Brain microvascular endothelial cell (primary cell): ENCODE data around the gene ANKRD42.

Experiments
- DNase-seq: peaks from one replicate; pipeline ENCODE4 v3.0.0-alpha.2; 2020
- H3K27ac ChIP-seq: fragments of 250-450 bp; sonication (Bioruptor Pico); 2 replicates; pipeline ENCODE4 v1.5.1; 2020; ENCODE audit warnings: mild to moderate bottlenecking, moderate library complexity
- H3K27me3 ChIP-seq: fragments of 250-450 bp; sonication (Bioruptor Pico); replicated peaks from 2 replicates; pipeline ENCODE4 v1.5.1; 2020; ENCODE audit warnings: mild to moderate bottlenecking
- H3K36me3 ChIP-seq: fragments of 250-450 bp; sonication (Bioruptor Pico); replicated peaks from 2 replicates; pipeline ENCODE4 v1.5.1; 2020; ENCODE audit warnings: mild to moderate bottlenecking
- H3K4me3 ChIP-seq: 2 replicates; pipeline ENCODE4 v1.5.1; 2011; ENCODE audit warnings: low read depth, mild to moderate bottlenecking, control low read depth, low read length, moderate library complexity
- CTCF ChIP-seq: IDR thresholded peaks from 2 replicates; pipeline ENCODE4 v1.5.1; 2011; ENCODE audit warnings: low read depth, mild to moderate bottlenecking, moderate library complexity, low read length, control low read depth, inconsistent platforms; ENCODE audit errors: missing control alignments
- in situ Hi-C: cut with HindIII; loops from 2 replicates; pipeline ENCODE4 v1.10.0; 2017; ENCODE audit warnings: low sequenced_read_pairs, low pct_ligation_motif_present

The ANKRD42 gene

GRCh38 chr11:83181815-83182214 lies 11.7 kb upstream of the ANKRD42 start:
- in situ Hi-C loops = no loop called here
- H3K4me3 ChIP-seq = no peak overlapping the region
- H3K27me3 ChIP-seq = no peaks in the 10 kb centered on the region
- no peak overlapping the region for H3K27ac ChIP-seq
- TF ChIP-seq CTCF = no peak
- H3K36me3 ChIP-seq = peaks cover 58% of the 10 kb centered on the region
- no peak for DNase-seq

DNA sequence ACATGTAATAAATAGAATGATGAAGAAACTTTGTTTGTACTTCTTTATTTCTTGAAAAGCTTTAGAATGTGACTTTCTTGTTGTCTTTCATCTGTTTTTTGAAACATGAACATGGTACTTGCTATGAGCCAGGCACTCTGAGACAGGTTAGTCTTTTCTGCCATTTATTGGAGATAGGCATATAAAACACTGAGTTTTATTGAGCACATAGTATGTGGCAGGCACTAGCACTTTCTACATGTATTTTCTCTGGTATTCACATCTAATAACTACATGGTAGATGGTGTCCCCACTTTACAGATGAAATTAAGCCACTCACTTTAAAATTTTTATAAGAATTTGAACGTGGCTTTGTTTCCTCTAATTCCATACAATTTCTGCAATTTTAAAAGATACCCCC lies 7.7 kb upstream of the ANKRD42 start:
- Histone ChIP-seq H3K4me3 (no peak overlapping the region), H3K27ac (no peak overlapping the region), H3K36me3 (peaks cover 43% of the 10 kb centered on the region), H3K27me3 (no peaks in the 10 kb centered on the region)
- DNase-seq = no peak
- TF ChIP-seq CTCF = no peak
- in situ Hi-C loops = no loop called here

DNA sequence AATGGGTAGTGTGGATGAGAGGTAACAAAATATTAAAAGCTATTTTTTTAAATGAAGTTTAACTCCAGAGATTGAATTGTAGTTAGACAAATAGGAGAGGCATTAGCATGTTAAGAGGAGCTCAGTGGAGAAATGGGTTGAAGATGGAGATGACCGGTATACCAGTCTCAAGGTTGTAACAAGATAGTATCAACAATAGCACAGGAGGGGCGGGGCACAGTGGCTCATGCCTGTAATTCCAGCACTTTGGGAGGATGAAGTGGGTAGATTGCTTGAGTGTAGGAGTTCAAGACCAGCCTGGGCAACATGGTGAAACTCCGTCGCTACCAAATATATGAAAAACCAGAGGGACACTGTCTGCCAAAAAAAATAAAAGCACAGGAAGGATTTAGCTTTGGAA lies 6.0 kb upstream of the ANKRD42 start:
- in situ Hi-C loops = no loop called here
- TF ChIP-seq CTCF = no peak
- no peak overlapping the region for H3K27ac ChIP-seq
- H3K4me3 ChIP-seq = no peak overlapping the region
- no peak for DNase-seq
- H3K36me3 ChIP-seq = peaks cover 44% of the 10 kb centered on the region
- H3K27me3 ChIP-seq = no peaks in the 10 kb centered on the region

- TF ChIP-seq CTCF = no peak
These were observed 2.0 kb upstream of the ANKRD42 start for GRCh38 chr11:83191491-83191890.

GRCh38 chr11:83191986-83192385 lies 1.5 kb upstream of the ANKRD42 start:
- Histone ChIP-seq H3K27ac (no peak overlapping the region), H3K36me3 (peaks cover 23% of the 10 kb centered on the region), H3K27me3 (no peaks in the 10 kb centered on the region), H3K4me3 (peak overlapping the region; percentile 85)
- in situ Hi-C loops = no loop called here
- no peak for TF ChIP-seq CTCF
- DNase-seq = no peak

More at GRCh38 chr11:83191491-83191890, 2.0 kb upstream of the ANKRD42 start:
- no peak for DNase-seq
- H3K27me3 ChIP-seq = no peaks in the 10 kb centered on the region
- H3K4me3 ChIP-seq = no peak overlapping the region
- peaks cover 27% of the 10 kb centered on the region for H3K36me3 ChIP-seq
- no peak overlapping the region for H3K27ac ChIP-seq
- in situ Hi-C loops = no loop called here

GRCh38 chr11:83192606-83193245 lies 786 bp upstream of the ANKRD42 start:
- Histone ChIP-seq H3K27me3 (no peaks in the 10 kb centered on the region), H3K4me3 (peak overlapping the region; percentile 85), H3K36me3 (peaks cover 22% of the 10 kb centered on the region), H3K27ac (peak overlapping the region; percentile 79)
- no peak for DNase-seq
- in situ Hi-C loops = no loop called here
- no peak for TF ChIP-seq CTCF
